ENCODE data around the gene ARG2. TPM values are rescaled to one million over a fixed set of nuclear protein-coding genes. Genes with fewer than 3 reads are reported as not detected.
A peak's percentile ranks its signal among the peaks of the same experiment; 100 is the strongest.

The ARG2 gene
- 1.0 TPM for total RNA-seq

DNA sequence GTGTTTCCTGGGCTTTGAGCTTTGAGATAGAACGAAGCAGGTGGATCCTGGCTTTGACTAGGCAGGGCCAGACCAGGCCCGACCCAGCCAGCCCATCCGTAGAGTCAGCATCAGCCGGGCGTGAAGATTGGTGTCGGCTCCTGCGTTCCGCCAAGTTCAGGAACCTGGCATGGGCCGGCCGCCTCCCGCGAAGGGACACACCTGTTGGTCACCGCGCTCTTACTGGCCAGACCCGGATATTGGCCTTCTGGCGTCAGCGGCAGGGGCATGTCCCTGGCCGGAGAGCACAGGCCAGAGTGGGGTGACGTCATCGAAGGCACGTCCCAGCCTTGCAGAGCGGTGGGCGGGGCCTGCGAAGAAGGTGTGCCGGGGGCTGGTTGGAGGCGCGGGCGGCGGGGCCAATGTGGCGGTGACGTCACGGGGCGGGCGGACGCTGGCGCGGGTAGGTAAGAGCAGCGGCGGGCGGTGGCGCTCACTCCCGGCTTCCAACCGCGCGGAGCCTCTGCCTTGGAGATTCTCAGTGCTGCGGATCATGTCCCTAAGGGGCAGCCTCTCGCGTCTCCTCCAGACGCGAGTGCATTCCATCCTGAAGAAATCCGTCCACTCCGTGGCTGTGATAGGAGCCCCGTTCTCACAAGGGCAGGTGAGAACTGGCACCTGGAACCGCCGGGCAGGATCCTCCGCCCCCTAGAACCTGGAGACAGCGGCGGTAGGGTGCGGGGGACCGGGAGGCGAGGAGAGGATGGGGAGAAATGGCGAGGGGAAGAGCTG, at the start of gene ARG2:
Gene ARG2 (plus strand): TSS at position 475 of the 771 bp plus-strand sequence. CDS start 58 bp downstream, at position 533.
- H3K36me3 ChIP-seq (ENCODE audit: control insufficient read depth in 3 of 3, insufficient read depth in 3 of 3, low read length in 3 of 3): no peaks in the 10 kb centered on the region
- peaks cover 25 to 34% (median 28%) of the 10 kb centered on the region in 3 donors for H3K4me1 ChIP-seq (ENCODE audit: control insufficient read depth in 3 of 3, insufficient read depth in 3 of 3, low read length in 3 of 3)
- no peaks in the 10 kb centered on the region for H3K9me3 ChIP-seq (ENCODE audit: control insufficient read depth in 3 of 3, low read length in 3 of 3)
- no peaks in the 10 kb centered on the region for H3K27me3 ChIP-seq (ENCODE audit: control insufficient read depth in 3 of 3, insufficient read depth in 3 of 3, low read length in 3 of 3)
- H3K9ac ChIP-seq (ENCODE audit: low read depth in 1 of 3, low read length in 3 of 3): peak within 1 kb of the TSS; percentile 70 to 81 (median 73)
- peak within 1 kb of the TSS; percentile 80 for H3K27ac ChIP-seq (ENCODE audit: low read depth, low read length)
- peak within 1 kb of the TSS; percentile 76 to 84 (median 82) for H3K4me3 ChIP-seq (ENCODE audit: low read length in 3 of 3)

DNA sequence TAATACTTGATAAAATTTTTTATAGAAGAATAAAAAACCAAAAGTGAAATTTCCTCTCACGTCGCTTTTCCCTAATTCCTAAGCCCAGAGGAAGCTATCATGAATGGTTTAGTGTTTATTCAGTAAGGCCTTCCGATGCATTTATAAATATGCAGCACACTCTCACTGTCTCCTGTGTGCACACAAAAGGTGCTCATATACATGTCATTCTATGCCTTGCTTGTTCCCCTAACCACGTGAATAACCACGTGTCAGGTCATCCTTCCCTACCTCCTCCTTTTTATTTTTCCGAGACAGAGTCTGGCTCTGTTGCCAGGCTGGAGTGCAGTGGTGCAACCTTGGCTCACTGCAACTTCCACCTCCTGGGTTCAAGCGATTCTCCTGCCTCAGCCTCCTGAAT, 49.3 kb upstream of the ARG2 start:
- Histone ChIP-seq H3K27me3 (ENCODE audit: control insufficient read depth in 3 of 3, insufficient read depth in 3 of 3, low read length in 3 of 3) (peaks cover 0 to 2% (median 0%) of the 10 kb centered on the region in 3 donors), H3K9me3 (ENCODE audit: control insufficient read depth in 3 of 3, low read length in 3 of 3) (no peaks in the 10 kb centered on the region), H3K9ac (ENCODE audit: low read depth in 1 of 3, low read length in 3 of 3) (no peak overlapping the region), H3K4me3 (ENCODE audit: low read length in 3 of 3) (no peak overlapping the region), H3K27ac (ENCODE audit: low read depth, low read length) (no peak overlapping the region), H3K4me1 (ENCODE audit: control insufficient read depth in 3 of 3, insufficient read depth in 3 of 3, low read length in 3 of 3) (peaks cover 4 to 18% (median 11%) of the 10 kb centered on the region in 3 donors), H3K36me3 (ENCODE audit: control insufficient read depth in 3 of 3, insufficient read depth in 3 of 3, low read length in 3 of 3) (no peaks in the 10 kb centered on the region)

DNA sequence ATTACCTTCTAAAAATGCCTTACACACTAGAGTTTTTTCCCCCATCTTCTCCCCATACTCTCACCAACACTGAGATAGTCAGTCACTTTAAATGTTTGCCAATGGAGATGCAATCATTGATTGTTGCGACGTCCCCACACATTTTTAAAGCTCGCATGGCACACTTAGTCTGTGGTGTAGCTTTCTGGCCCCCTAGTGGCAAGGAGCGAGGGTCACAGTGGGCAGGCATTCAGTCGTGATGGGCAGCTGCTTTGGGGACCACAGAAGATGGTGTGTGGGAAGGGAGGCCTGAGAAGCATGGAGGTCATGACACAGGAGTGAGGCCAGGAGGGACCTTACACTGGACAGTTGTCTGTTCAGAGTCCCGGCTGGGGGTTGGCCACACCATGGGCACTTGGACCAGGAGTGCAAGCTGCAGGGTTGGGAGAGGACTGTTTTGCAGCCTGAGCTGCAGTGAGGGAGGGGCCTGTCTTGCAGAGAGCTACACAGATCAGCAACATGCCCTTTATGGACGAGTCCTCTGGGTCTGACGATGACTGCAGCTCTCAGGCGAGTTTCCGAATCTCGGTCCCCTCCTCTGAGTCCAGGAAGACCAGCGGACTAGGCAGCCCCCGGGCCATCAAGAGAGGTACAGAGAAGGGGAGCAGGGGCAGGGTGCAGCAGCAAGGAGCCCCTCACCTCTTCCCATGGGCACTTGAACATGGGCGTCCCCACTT, 48.3 kb upstream of the ARG2 start:
- Histone ChIP-seq H3K36me3 (ENCODE audit: control insufficient read depth in 3 of 3, insufficient read depth in 3 of 3, low read length in 3 of 3) (no peaks in the 10 kb centered on the region), H3K4me1 (ENCODE audit: control insufficient read depth in 3 of 3, insufficient read depth in 3 of 3, low read length in 3 of 3) (peaks cover 4 to 13% (median 7%) of the 10 kb centered on the region in 3 donors), H3K9ac (ENCODE audit: low read depth in 1 of 3, low read length in 3 of 3) (no peak overlapping the region), H3K27me3 (ENCODE audit: control insufficient read depth in 3 of 3, insufficient read depth in 3 of 3, low read length in 3 of 3) (peaks cover 0 to 2% (median 0%) of the 10 kb centered on the region in 3 donors), H3K27ac (ENCODE audit: low read depth, low read length) (no peak overlapping the region), H3K9me3 (ENCODE audit: control insufficient read depth in 3 of 3, low read length in 3 of 3) (no peaks in the 10 kb centered on the region), H3K4me3 (ENCODE audit: low read length in 3 of 3) (no peak overlapping the region)

DNA sequence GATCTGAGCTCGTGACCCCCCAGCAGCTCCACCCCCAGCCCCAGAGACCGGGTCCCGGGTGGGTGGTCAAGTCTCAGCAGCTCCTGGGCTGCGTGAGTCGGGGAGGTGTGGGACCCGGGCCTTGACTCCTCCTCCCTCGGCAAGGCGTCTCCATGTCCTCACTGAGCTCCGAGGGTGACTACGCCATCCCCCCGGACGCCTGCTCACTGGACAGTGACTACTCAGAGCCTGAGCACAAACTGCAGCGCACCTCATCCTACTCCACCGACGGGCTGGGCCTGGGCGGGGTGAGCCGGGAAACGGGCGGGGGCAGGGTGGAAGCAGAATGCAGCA, 47.8 kb upstream of the ARG2 start:
- Histone ChIP-seq H3K9me3 (ENCODE audit: control insufficient read depth in 3 of 3, low read length in 3 of 3) (no peaks in the 10 kb centered on the region), H3K27me3 (ENCODE audit: control insufficient read depth in 3 of 3, insufficient read depth in 3 of 3, low read length in 3 of 3) (peaks cover 0 to 2% (median 0%) of the 10 kb centered on the region in 3 donors), H3K27ac (ENCODE audit: low read depth, low read length) (no peak overlapping the region), H3K4me3 (ENCODE audit: low read length in 3 of 3) (no peak overlapping the region), H3K36me3 (ENCODE audit: control insufficient read depth in 3 of 3, insufficient read depth in 3 of 3, low read length in 3 of 3) (no peaks in the 10 kb centered on the region), H3K9ac (ENCODE audit: low read depth in 1 of 3, low read length in 3 of 3) (no peak overlapping the region), H3K4me1 (ENCODE audit: control insufficient read depth in 3 of 3, insufficient read depth in 3 of 3, low read length in 3 of 3) (peaks cover 2 to 7% (median 2%) of the 10 kb centered on the region in 3 donors)

DNA sequence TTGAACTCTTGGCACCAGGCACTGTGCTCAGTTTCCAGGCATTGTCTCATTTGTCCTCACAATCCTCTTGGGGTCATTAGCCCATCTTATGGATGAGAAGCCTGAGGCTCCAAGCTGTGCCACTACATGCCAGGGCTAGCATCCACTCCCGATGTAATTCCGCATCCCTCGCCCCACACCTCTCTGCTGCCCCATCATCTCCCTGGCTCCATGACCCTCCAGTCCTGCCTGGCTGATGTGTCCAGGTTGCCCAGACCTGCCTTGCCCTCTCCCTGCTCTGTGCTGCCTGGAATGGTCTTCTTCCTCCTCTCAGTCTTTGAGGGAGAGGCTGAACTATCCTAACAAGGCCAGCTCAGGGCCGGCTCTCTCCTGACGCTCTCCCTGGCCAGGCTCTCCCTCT, 47.1 kb upstream of the ARG2 start:
- H3K4me3 ChIP-seq (ENCODE audit: low read length in 3 of 3): no peak overlapping the region
- H3K9me3 ChIP-seq (ENCODE audit: control insufficient read depth in 3 of 3, low read length in 3 of 3): no peaks in the 10 kb centered on the region
- no peaks in the 10 kb centered on the region for H3K36me3 ChIP-seq (ENCODE audit: control insufficient read depth in 3 of 3, insufficient read depth in 3 of 3, low read length in 3 of 3)
- peaks cover 0 to under 1% (median 0%) of the 10 kb centered on the region in 3 donors for H3K4me1 ChIP-seq (ENCODE audit: control insufficient read depth in 3 of 3, insufficient read depth in 3 of 3, low read length in 3 of 3)
- H3K27ac ChIP-seq (ENCODE audit: low read depth, low read length): no peak overlapping the region
- H3K9ac ChIP-seq (ENCODE audit: low read depth in 1 of 3, low read length in 3 of 3): no peak overlapping the region
- H3K27me3 ChIP-seq (ENCODE audit: control insufficient read depth in 3 of 3, insufficient read depth in 3 of 3, low read length in 3 of 3): peaks cover 0 to 2% (median 0%) of the 10 kb centered on the region in 3 donors

DNA sequence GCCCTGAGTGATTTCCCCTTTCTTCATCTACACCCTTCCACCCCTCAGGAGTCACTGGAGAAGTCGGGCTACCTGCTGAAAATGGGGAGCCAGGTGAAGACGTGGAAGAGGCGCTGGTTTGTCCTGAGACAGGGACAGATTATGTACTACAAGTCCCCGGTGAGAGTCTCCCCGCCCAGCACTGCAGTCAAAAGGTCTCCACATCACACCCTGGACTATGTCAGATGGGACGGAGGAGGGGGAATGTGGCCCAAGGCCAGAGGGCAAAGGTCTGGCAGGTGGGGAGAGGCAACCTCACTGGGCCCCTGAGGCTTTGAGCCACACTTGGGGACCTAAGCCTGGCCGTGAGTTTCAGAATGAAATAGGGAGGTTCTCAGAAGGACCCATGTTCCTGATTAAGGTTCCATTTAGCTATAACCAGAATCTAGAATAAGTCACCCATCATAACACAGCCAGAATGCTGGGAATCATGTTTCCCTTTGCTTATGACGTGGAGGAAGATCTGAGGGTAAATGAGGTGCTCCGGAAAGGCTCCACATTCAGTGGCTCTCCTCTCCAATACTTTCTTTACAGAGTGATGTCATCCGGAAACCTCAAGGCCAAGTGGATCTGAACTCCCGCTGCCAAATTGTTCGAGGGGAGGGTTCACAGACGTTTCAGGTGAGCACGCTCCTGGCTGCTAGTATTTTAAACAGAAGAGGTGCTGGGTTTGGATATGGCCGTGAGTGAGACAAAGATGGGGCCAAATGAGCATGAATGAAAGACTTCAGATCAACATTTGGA, 46.3 kb upstream of the ARG2 start:
- Histone ChIP-seq H3K27me3 (ENCODE audit: control insufficient read depth in 3 of 3, insufficient read depth in 3 of 3, low read length in 3 of 3) (peaks cover 0 to 2% (median 0%) of the 10 kb centered on the region in 3 donors), H3K4me1 (ENCODE audit: control insufficient read depth in 3 of 3, insufficient read depth in 3 of 3, low read length in 3 of 3) (no peaks in the 10 kb centered on the region), H3K4me3 (ENCODE audit: low read length in 3 of 3) (no peak overlapping the region), H3K9ac (ENCODE audit: low read depth in 1 of 3, low read length in 3 of 3) (no peak overlapping the region), H3K36me3 (ENCODE audit: control insufficient read depth in 3 of 3, insufficient read depth in 3 of 3, low read length in 3 of 3) (peaks cover 0 to 3% (median 1%) of the 10 kb centered on the region in 3 donors), H3K27ac (ENCODE audit: low read depth, low read length) (no peak overlapping the region), H3K9me3 (ENCODE audit: control insufficient read depth in 3 of 3, low read length in 3 of 3) (no peaks in the 10 kb centered on the region)

DNA sequence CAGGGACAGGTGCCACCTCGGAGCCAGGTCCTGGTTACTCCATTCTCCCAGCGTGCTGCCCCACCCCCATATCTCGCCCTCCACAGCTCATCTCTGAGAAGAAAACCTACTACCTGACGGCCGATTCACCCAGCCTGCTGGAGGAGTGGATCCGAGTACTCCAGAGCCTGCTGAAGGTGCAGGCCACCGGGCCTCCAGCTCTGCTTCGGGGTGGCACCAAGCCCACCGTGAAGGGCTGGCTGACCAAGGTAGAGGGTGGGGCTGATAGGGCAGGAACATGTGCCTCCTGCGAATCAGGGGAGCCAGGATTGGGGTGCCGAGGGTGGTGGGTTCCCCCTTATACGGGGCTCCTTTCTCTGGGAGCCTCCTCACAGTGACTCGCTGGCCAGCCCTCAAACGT, 45.6 kb upstream of the ARG2 start:
- H3K27me3 ChIP-seq (ENCODE audit: control insufficient read depth in 3 of 3, insufficient read depth in 3 of 3, low read length in 3 of 3): peaks cover 0 to 2% (median 0%) of the 10 kb centered on the region in 3 donors
- H3K4me1 ChIP-seq (ENCODE audit: control insufficient read depth in 3 of 3, insufficient read depth in 3 of 3, low read length in 3 of 3): no peaks in the 10 kb centered on the region
- H3K9ac ChIP-seq (ENCODE audit: low read depth in 1 of 3, low read length in 3 of 3): no peak overlapping the region
- no peak overlapping the region for H3K4me3 ChIP-seq (ENCODE audit: low read length in 3 of 3)
- peaks cover 0 to 8% (median 2%) of the 10 kb centered on the region in 3 donors for H3K36me3 ChIP-seq (ENCODE audit: control insufficient read depth in 3 of 3, insufficient read depth in 3 of 3, low read length in 3 of 3)
- H3K9me3 ChIP-seq (ENCODE audit: control insufficient read depth in 3 of 3, low read length in 3 of 3): no peaks in the 10 kb centered on the region
- H3K27ac ChIP-seq (ENCODE audit: low read depth, low read length): no peak overlapping the region

DNA sequence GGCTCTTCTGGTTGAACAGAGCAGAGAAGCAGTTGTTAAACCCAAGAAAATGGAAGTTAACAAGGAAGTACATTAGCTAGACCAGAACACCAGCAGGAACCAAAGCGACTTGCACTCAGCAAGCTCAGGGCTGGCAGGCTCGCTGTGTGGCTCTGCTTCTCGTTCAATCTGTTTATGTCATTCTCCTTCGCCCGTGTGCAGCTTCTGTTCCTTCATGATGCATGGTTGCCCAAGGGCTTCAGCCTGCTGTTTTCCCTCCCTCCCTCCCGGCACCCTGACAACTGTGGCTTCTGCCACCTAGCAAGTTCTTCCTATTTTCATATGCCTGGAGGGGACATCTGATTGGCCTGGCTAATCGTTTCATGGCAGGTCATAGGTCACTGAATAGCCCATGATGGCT, 44.9 kb upstream of the ARG2 start:
- no peaks in the 10 kb centered on the region for H3K4me1 ChIP-seq (ENCODE audit: control insufficient read depth in 3 of 3, insufficient read depth in 3 of 3, low read length in 3 of 3)
- peaks cover 0 to 10% (median 2%) of the 10 kb centered on the region in 3 donors for H3K36me3 ChIP-seq (ENCODE audit: control insufficient read depth in 3 of 3, insufficient read depth in 3 of 3, low read length in 3 of 3)
- no peaks in the 10 kb centered on the region for H3K9me3 ChIP-seq (ENCODE audit: control insufficient read depth in 3 of 3, low read length in 3 of 3)
- no peak overlapping the region for H3K27ac ChIP-seq (ENCODE audit: low read depth, low read length)
- no peak overlapping the region for H3K4me3 ChIP-seq (ENCODE audit: low read length in 3 of 3)
- H3K9ac ChIP-seq (ENCODE audit: low read depth in 1 of 3, low read length in 3 of 3): no peak overlapping the region
- H3K27me3 ChIP-seq (ENCODE audit: control insufficient read depth in 3 of 3, insufficient read depth in 3 of 3, low read length in 3 of 3): peaks cover 0 to 2% (median 0%) of the 10 kb centered on the region in 3 donors

DNA sequence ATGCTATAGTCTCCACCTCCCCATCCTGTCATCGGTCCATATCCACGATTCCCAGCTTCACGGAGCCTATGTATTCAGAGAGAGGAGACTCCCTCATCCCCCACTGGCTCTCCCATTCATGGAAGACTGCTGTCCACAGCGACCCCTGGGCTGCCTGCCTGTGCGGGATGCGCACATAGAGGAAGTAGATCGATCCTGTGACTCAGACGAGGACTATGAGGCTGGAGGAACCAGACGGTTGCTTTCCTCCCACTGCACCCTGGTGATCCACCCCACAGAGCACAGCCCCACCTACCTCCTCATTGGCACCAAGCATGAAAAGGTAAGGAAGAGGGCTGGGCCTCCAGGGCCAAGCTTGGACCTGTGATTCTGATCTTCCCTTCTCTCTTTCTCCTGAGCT, 44.0 kb upstream of the ARG2 start:
- Histone ChIP-seq H3K27ac (ENCODE audit: low read depth, low read length) (no peak overlapping the region), H3K27me3 (ENCODE audit: control insufficient read depth in 3 of 3, insufficient read depth in 3 of 3, low read length in 3 of 3) (peaks cover 0 to 2% (median 0%) of the 10 kb centered on the region in 3 donors), H3K4me3 (ENCODE audit: low read length in 3 of 3) (no peak overlapping the region), H3K9ac (ENCODE audit: low read depth in 1 of 3, low read length in 3 of 3) (no peak overlapping the region), H3K36me3 (ENCODE audit: control insufficient read depth in 3 of 3, insufficient read depth in 3 of 3, low read length in 3 of 3) (peaks cover 0 to 12% (median 2%) of the 10 kb centered on the region in 3 donors), H3K9me3 (ENCODE audit: control insufficient read depth in 3 of 3, low read length in 3 of 3) (no peaks in the 10 kb centered on the region), H3K4me1 (ENCODE audit: control insufficient read depth in 3 of 3, insufficient read depth in 3 of 3, low read length in 3 of 3) (no peaks in the 10 kb centered on the region)
